ENCODE data around the gene DSTN. TPM values are rescaled to one million over a fixed set of nuclear protein-coding genes. Genes with fewer than 3 reads are reported as not detected.

DSTN gene
- total RNA-seq, 1 donor, result 348 TPM

DNA sequence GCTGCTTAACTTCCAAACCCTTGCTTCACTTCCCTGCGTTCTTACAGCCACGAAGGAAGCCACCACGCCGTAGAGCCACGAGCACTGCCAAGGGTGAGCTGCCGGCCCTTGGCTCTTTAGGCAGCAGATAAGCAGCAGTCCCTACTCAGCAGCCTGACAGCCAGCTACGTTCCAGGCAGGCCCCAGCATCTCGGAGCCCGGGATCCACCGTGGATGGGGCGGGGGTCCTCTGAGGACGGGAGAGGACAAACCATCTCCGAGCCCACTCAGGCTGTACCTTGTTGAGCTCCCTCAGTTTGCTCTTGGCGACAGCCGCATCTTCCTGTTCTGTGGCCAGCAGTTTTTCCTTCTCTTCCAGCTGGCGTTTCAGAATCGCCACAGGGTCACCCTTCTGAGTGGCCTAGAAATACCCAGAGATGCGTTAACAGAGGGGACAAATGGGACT lies 71.7 kb downstream of the DSTN start:
- DNase-seq (ENCODE audit: low read depth), result no peak
- no peak overlapping the region for H3K4me3 ChIP-seq (ENCODE audit: low read depth, low read length)
- TF ChIP-seq, protein P1, sequence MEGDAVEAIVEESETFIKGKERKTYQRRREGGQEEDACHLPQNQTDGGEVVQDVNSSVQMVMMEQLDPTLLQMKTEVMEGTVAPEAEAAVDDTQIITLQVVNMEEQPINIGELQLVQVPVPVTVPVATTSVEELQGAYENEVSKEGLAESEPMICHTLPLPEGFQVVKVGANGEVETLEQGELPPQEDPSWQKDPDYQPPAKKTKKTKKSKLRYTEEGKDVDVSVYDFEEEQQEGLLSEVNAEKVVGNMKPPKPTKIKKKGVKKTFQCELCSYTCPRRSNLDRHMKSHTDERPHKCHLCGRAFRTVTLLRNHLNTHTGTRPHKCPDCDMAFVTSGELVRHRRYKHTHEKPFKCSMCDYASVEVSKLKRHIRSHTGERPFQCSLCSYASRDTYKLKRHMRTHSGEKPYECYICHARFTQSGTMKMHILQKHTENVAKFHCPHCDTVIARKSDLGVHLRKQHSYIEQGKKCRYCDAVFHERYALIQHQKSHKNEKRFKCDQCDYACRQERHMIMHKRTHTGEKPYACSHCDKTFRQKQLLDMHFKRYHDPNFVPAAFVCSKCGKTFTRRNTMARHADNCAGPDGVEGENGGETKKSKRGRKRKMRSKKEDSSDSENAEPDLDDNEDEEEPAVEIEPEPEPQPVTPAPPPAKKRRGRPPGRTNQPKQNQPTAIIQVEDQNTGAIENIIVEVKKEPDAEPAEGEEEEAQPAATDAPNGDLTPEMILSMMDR (IDR thresholded peaks at IDR 0.05; ENCODE audit: insufficient read depth, low read length), result no peak

DNA sequence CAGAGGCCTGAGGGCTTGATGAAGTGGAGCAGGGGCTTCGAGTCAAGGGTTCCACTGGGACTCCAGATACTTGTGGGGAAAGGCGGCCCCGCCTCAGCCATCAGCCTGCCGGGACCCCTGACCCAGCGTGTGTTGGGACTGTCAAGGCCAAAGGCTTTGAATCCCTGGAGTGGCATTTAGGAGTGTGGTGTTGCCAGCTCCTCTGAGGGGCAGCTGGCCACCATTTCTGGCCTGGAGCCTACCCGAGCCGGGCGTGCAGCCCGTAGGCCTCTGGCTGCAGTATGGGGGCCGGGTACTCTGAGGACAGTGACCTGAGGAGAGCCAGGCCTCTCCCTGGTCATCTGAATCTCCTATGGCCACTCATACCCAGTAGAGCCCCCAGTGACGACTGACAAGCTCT lies 72.1 kb downstream of the DSTN start:
- H3K4me3 ChIP-seq (ENCODE audit: low read depth, low read length), result no peak overlapping the region
- TF ChIP-seq, protein P1 (IDR thresholded peaks at IDR 0.05; ENCODE audit: insufficient read depth, low read length), result no peak
- no peak for DNase-seq (ENCODE audit: low read depth)

DNA sequence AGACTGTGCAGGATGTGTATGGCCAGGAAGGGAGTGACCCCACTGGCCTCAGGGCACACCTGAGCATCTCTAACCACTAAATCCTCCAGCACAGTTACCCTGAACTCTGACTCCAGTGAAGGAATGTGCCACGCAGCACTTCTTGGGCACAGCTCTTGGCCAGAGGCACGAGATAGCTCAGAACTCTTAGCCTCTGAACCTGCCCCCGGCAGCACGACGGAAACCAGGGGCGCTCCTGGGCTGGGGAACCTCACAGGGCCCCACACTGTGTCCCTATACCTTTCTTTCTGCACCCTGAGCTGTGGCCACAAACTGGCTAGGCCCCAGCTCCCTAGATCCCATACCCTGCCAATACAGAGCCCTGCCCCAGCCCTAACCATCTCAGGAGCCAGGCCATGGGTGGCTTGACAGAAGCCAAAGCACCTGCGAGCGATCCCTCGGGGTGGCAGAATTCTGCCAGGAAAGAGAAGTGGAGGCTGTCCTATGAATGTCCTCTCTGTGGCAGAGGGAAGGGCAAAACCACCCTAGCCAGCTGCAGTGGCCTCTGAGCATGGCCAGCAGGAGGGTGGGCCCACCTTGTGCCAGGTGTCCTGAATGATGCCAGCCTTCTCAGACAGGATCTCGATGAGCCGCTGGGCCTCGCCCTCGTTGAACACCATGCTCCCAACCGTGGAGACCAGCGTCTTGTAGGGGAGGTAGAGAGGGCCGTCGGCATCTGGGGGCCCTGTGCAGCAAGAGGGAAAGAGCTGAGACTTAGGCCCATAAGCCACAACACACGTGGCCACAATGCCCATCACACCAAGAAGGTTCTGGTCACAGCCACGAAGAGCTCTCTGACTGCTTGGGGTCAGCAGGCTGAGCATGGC lies 72.8 kb downstream of the DSTN start:
- H3K4me3 ChIP-seq (ENCODE audit: low read depth, low read length), result no peak overlapping the region
- TF ChIP-seq, protein P1 (IDR thresholded peaks at IDR 0.05; ENCODE audit: insufficient read depth, low read length), result no peak
- no peak for DNase-seq (ENCODE audit: low read depth)

DNA sequence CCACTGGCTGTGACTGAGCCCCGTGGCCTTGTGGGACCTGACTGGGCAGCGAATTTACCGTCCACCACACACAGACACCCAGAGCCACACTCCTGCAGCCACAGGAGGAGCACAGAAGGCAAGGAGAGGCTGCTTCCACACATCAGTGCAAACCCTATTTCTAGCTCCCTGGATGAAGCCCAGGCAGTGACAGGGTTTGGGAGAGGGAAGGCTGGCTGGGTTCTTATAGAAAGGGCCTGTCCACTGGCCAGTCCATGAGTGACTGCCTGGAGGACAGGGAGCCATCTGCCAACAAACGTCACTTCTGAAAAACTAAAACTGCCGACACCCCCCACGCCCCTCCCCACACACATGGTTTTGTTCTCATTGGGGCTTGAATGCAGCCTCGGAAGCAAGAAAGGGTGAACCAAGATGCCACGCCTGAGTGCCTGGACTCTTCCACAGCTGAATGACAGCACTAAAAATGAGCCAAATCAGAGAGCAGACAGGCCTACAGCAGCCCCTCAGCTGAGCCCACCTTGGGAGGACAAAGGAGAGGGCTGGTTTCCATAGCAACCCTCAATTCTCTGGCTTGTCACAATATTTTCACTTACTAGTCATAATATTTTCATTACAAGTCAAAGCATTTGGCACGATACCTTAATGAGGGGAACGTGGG lies 73.8 kb downstream of the DSTN start:
- peak; percentile 20 for DNase-seq (ENCODE audit: low read depth)
- TF ChIP-seq, protein P1 (IDR thresholded peaks at IDR 0.05; ENCODE audit: insufficient read depth, low read length), result no peak
- no peak overlapping the region for H3K4me3 ChIP-seq (ENCODE audit: low read depth, low read length)

DNA sequence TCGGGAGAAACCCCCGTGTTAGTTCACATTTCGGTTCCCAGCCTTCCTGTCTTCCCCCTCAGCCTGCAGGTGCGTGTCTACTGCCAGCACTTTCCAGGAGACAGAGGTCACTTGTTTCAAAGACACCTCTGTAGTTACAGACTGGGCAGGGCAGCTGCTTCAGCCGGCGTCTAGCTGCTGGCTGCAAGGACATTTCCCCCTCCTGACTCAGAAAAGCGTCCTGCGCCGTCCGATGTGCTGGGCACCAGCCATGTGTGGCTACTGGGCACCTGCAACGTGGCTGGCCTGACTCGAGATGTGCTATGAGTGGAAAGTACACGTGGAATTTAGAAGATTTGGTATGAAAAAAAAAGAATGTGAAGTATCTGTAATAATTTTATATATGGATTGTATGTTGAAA lies 74.6 kb downstream of the DSTN start:
- TF ChIP-seq, protein P1 (IDR thresholded peaks at IDR 0.05; ENCODE audit: insufficient read depth, low read length), result no peak
- no peak overlapping the region for H3K4me3 ChIP-seq (ENCODE audit: low read depth, low read length)
- no peak for DNase-seq (ENCODE audit: low read depth)

DNA sequence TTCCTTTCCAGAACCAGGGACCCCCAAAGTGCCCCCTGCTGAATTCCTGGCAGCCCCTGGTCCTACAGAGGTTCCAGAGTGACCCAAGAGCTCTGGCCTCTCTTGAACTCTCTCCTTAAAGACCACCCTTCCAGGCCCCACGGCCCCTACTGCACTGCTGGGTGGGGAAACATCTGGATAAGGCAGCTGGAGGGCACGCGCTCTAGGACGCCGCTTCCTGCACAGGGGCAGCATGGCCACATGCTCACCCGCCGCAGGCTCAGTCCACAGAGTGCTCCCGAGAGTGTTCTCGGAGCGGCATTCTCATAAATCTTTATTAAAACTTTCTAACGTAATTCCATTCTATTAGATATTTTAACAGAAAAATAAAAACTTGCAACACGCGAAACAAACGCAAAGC lies 75.1 kb downstream of the DSTN start:
- H3K4me3 ChIP-seq (ENCODE audit: low read depth, low read length), result no peak overlapping the region
- DNase-seq (ENCODE audit: low read depth), result no peak
- TF ChIP-seq, protein P1 (IDR thresholded peaks at IDR 0.05; ENCODE audit: insufficient read depth, low read length), result no peak

All from fibroblast of the aortic adventitia (primary cell).